HTERT RPE-1 (cell line): ENCODE results near the gene ASB6.

Experiments used
- in situ Hi-C: fragments of 300-500 bp; cut with MboI; formaldehyde crosslinking; loops from 4 replicates; pipeline ENCODE4 v1.14.3; 2020; ENCODE audit warnings: low sequenced_read_pairs

Gene ASB6

GRCh38 chr9:129627556-129628440 is 14.2 kb downstream of the ASB6 start:
- in situ Hi-C loops: no loop called here

GRCh38 chr9:129626625-129627284 is 15.2 kb downstream of the ASB6 start:
- in situ Hi-C loops: no loop called here

DNA sequence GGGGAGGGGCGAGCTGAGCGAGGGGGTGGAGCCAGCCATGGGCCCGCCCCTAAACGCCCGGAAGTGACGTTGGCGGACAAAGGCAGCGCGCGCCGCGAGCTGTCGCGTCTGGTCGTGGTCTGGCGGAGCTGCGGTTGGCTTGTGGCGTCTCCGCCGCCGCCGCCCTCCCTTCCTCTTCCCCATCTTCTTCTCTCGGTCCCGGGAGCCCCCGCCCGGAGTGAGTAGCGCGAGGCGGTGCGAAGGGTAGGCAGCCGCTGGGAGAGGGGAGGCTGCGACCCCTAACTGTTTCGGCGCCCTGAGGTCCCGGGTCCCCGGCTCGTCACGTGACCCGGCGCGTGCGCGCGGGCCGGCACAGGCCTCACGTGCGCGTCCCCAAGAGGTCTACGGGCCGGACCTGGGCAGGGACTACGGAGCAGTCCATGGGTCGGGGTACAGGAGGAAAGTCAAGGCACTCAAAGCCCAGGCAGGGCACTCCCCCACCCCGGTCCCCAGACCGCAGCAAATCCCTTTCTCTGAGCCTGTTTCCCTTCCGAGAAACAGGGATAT is 15.8 kb downstream of the ASB6 start, which contains the start of gene NTMT1:
TSS of gene NTMT1 (plus strand) at position 85 of the 546 bp plus-strand sequence. CDS start 6,541 bp downstream, outside the sequence.
- in situ Hi-C loops: no loop called here

DNA sequence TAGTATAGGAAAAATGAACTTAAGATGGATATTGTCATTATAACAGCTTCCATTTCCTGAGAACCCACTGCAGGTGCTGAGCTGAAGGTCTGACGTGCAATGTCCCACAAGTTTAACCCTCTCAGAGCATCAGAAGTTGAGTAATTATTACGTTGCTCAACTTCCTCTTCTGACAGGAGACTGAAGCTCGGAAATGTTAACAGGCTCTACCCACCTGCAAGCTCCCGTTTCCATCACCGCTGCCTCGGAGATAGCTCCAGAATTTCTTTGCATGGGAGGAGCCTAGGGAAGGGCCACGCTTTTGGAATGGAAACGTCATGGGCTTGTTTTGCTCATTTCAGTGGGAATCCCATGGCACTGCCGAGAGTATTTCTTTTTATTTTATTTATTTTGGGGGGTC is 17.0 kb downstream of the ASB6 start:
- in situ Hi-C loops: loop anchor here (25.0 kb wide), 1 partner anchor 488 kb away; no protein-coding TSS in a partner anchor

DNA sequence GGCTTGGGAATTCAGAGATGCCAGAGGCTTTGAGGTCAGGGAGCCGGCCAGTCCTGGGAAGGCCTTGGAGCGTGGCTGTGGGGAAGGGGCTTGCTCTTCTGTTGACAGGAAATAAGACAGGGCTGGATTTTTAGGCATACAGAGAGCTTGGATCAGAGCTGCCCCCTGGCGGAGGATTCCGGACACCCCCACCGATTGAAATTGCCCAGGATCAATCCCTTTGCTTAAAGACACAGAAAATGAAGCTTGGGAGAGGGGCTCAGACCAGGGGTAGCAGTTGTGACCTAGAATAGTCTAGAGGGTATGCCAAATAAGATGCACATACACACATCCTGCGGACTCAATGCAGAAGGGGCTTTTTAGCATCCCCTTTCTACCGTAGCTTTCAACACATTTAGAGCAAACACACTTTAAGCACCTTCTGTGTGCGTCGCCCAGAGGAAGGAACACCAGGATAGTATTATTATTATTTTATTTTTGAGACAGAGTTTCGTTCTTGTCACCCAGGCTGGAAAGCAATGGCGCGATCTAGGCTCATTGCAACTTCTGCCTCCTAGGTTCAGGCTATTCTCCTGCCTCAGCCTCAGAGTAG is 17.7 kb downstream of the ASB6 start:
- in situ Hi-C loops: loop anchor here (25.0 kb wide), 1 partner anchor 487 kb away; no protein-coding TSS in a partner anchor

DNA sequence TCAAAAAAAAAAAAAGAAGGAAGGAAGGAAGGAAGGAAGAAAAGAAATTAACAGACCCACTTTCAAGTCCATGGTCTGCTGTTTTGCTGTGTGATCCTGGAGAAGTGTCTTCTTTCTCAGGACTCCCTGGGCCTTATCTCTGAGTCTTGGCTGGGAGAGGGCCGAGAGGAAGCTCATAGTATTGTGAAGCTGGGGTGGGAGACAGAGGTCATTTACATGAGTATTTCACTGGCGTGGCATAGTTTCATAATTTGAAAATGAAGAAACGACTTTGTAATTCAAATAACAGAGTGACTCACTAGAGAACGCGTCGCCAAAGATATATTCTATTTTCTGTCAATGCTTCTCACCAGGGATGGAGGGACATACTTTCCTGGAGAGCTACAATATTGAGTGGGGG is 18.6 kb downstream of the ASB6 start:
- in situ Hi-C loops: loop anchor here (25.0 kb wide), 1 partner anchor 486 kb away; no protein-coding TSS in a partner anchor

GRCh38 chr9:129620669-129621295 is 21.2 kb downstream of the ASB6 start, which contains the start of gene C9orf50:
TSS of gene C9orf50 (minus strand) at chr9:129621101. CDS start at chr9:129620574, 527 bp downstream.
- in situ Hi-C loops: loop anchor here (25.0 kb wide), 1 partner anchor 483 kb away; no protein-coding TSS in a partner anchor

- in situ Hi-C loops: loop anchor here (25.0 kb wide), 1 partner anchor 483 kb away; no protein-coding TSS in a partner anchor
These were observed 21.9 kb downstream of the ASB6 start for GRCh38 chr9:129619787-129620668.

GRCh38 chr9:129617167-129617566 is 24.8 kb downstream of the ASB6 start:
- in situ Hi-C loops: loop anchor here (25.0 kb wide), 1 partner anchor 480 kb away; no protein-coding TSS in a partner anchor

DNA sequence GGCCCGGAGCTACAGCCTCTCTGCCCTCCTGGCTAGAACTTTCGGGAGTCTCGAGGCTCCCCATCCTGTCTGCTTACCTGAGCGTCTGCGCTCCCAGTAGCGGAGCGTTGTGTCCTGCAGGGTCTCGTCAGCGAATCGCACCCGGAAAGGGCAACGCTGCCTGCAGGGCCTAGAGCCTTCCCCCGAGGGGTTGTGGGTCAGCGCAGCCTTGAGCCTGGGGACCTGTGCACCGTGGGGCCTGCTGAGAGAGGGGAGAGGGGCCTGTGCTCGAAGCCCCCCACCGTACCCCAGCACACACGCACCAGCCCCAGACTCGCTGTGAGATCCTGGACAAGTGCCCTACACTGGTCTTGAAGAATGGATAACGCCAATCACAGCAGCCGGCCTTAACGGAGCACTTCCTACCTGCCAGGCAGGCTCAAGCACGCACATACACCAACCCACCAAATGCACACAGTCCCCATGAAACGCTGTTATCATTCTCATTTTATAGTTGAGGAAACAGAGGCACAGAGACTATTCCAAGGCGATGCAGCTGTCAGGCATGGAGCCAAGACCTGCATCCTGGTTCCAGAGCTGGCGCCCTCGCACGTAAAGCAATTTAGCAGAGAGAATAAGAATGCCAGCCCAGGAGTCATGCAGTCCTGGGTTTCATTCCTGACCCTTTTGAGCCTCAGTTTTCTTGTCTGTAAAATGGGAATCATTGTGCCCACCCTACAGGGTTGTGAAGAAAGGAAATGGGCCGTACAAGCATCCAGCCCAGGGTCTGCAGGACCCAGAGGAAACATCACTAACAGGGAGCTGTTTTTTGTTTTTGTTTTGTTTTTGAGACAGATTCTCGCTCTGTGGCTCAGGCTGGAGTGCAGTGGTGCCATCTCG is 26.3 kb downstream of the ASB6 start:
- in situ Hi-C loops: loop anchor here (25.0 kb wide), 1 partner anchor 478 kb away; no protein-coding TSS in a partner anchor

DNA sequence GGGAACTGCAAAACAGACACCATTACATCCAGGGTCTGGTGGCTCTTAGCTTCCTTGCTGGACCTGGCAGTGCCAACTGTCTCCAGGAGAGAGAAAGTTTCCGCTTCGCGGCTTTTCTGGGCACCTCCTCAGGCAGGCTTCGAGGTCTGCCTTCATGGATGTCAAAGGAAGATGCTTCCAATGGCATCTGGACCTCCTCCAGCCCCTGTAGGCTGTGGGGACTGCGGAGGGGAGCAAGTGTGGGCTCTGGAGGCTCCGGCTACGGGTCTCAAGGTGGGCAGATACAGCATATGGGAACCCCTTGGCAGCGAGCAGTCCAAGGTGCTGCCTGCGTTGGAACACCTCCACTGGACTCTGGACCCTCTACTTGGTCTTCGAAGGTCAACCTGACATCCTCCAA is 27.0 kb downstream of the ASB6 start:
- in situ Hi-C loops: loop anchor here (25.0 kb wide), 1 partner anchor 478 kb away; no protein-coding TSS in a partner anchor

- in situ Hi-C loops: loop anchor here (25.0 kb wide), 1 partner anchor 476 kb away; no protein-coding TSS in a partner anchor
These were observed 28.3 kb downstream of the ASB6 start for GRCh38 chr9:129613520-129614175.

- in situ Hi-C loops: loop anchor here (25.0 kb wide), 1 partner anchor 476 kb away; no protein-coding TSS in a partner anchor
These were observed 29.0 kb downstream of the ASB6 start for GRCh38 chr9:129612815-129613519.

GRCh38 chr9:129612123-129612522 is 29.8 kb downstream of the ASB6 start:
- in situ Hi-C loops: loop anchor here (25.0 kb wide), 1 partner anchor 475 kb away; no protein-coding TSS in a partner anchor

DNA sequence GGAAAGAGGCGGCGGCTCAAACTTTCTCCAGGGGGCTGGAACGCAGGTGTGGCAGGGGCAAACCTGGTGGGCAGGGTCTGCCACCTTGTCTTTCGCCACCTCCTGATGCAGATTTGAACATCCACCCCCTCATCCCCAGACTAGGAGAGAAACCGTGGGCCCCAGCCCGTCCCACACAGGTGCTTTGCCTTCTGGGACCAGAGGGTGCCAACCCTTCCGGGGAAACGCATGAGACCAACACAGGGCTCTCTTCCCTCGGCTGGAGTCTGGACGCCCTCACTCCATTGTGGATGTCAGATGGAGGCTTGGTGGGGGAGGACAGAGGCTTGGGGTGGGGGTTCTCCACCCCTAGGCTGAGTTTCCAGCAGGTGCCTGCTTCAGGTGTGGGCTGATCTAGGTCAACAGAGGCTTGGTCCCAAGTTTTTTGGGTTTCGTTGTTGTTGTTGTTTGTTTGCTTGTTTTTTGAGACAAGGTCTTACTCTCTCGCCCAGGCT is 30.6 kb downstream of the ASB6 start:
- in situ Hi-C loops: loop anchor here (25.0 kb wide), 1 partner anchor 474 kb away; no protein-coding TSS in a partner anchor
